HepG2 (cell line): ENCODE data around the gene SDCCAG8. TPM values are rescaled to one million over a fixed set of nuclear protein-coding genes. Genes with fewer than 3 reads are reported as not detected.

Experiments
- EED ChIP-seq: sonication (generic); formaldehyde crosslinking; IDR thresholded peaks from 2 replicates; pipeline ENCODE4 v1.5.0; 2020; ENCODE audit warnings: mild to moderate bottlenecking, missing genetic modification reagents
- ELF3 ChIP-seq: IDR thresholded peaks from 2 replicates; pipeline ENCODE4 v1.6.1; 2016; ENCODE audit warnings: missing genetic modification reagents, missing compliant biosample characterization
- FIP1L1 ChIP-seq: fragments of 200-400 bp; formaldehyde crosslinking; IDR thresholded peaks from 2 replicates; pipeline ENCODE4 v1.6.1; 2018; ENCODE audit warnings: low read depth, mild to moderate bottlenecking, low read length, moderate library complexity, borderline replicate concordance; ENCODE audit not compliant: insufficient read depth
- GATA4 ChIP-seq: sonication (generic); IDR thresholded peaks from 2 replicates; pipeline ENCODE4 v1.6.1; 2016; ENCODE audit warnings: antibody characterized with exemption, low read depth, borderline replicate concordance
- KLF15 ChIP-seq: sonication (generic); formaldehyde crosslinking; IDR thresholded peaks from 2 replicates; pipeline ENCODE4 v1.8.1; 2023; ENCODE audit warnings: borderline replicate concordance, mild to moderate bottlenecking, inconsistent platforms, missing genetic modification reagents, mixed read lengths
- MTF2 ChIP-seq: sonication (generic); formaldehyde crosslinking; IDR thresholded peaks from 2 replicates; pipeline ENCODE4 v1.5.0; 2020; ENCODE audit warnings: missing genetic modification reagents, borderline replicate concordance
- NCOA2 ChIP-seq: sonication (generic); formaldehyde crosslinking; IDR thresholded peaks from 2 replicates; pipeline ENCODE4 v1.8.0; 2022; ENCODE audit warnings: inconsistent platforms
- SCMH1 ChIP-seq: sonication (generic); formaldehyde crosslinking; IDR thresholded peaks from 2 replicates; pipeline ENCODE4 v1.9.0; 2021; ENCODE audit warnings: missing genetic modification reagents, mild to moderate bottlenecking, borderline replicate concordance
- SOX5 ChIP-seq: IDR thresholded peaks from 2 replicates; pipeline ENCODE4 v1.6.1; 2016; ENCODE audit warnings: borderline replicate concordance
- SP2 ChIP-seq: sonication (generic); formaldehyde crosslinking; IDR thresholded peaks from 2 replicates; pipeline ENCODE4 v1.5.1; 2020; ENCODE audit warnings: mild to moderate bottlenecking, missing genetic modification reagents
- SSRP1 ChIP-seq: IDR thresholded peaks from 2 replicates; pipeline ENCODE4 v1.6.1; 2016; ENCODE audit warnings: control low read depth
- TP53 ChIP-seq: sonication (generic); formaldehyde crosslinking; conservative IDR thresholded peaks from 2 replicates; pipeline ENCODE4 v1.4.0; 2020; ENCODE audit warnings: missing genetic modification reagents
- TRIM22 ChIP-seq: fragments of 450-650 bp; IDR thresholded peaks from 2 replicates; pipeline ENCODE4 v1.6.1; 2017
- ZBTB21 ChIP-seq: sonication (generic); formaldehyde crosslinking; IDR thresholded peaks from 2 replicates; pipeline ENCODE4 v1.4.0; 2020; ENCODE audit warnings: missing genetic modification reagents
- ZBTB7B ChIP-seq: sonication (generic); formaldehyde crosslinking; IDR thresholded peaks from 2 replicates; pipeline ENCODE4 v1.4.0; 2020; ENCODE audit warnings: missing genetic modification reagents
- ZNF432 ChIP-seq: sonication (generic); formaldehyde crosslinking; IDR thresholded peaks from 2 replicates; pipeline ENCODE4 v1.5.0; 2020; ENCODE audit warnings: missing genetic modification reagents, mild to moderate bottlenecking, borderline replicate concordance
- polyA plus RNA-seq, 8 experiments: library from polyadenylated mRNA; depleted of rRNA in 3 of 8; stranded (reverse) in 7 of 8; unstranded in 1 of 8; fragments of >200 nt; fragmentation: Illumina TruSeq in 4 of 8; extraction: Trizol in 4 of 8; gene quantifications; 2 replicates each; pipeline versions ENCODE4 v1.2.1 to v1.2.3, GENCODE V29; 2011 to 2016; ENCODE audit warnings: low read depth in 4 of 8, missing spikeins in 1 of 8, mixed read lengths in 1 of 8; ENCODE audit not compliant: insufficient read depth in 1 of 8
- total RNA-seq, 5 experiments: library from RNA; depleted of rRNA; stranded (reverse); fragments of >200 nt; fragmentation: Illumina TruSeq; extraction: Trizol; gene quantifications; 2 replicates each; pipeline ENCODE4 v1.2.3, GENCODE V29; 2016; ENCODE audit warnings: low read depth in 1 of 5
- TF ChIP-seq, protein P1 (sequence below): sonication (generic); formaldehyde crosslinking; IDR thresholded peaks from 2 replicates; pipeline ENCODE4 v1.4.0; 2020; ENCODE audit warnings: missing genetic modification reagents
- TF ChIP-seq, protein P2 (sequence below): IDR thresholded peaks from 2 replicates; pipeline ENCODE4 v1.6.1; 2016
- TF ChIP-seq, protein P3 (sequence below): sonication (generic); formaldehyde crosslinking; IDR thresholded peaks from 2 replicates; pipeline ENCODE4 v1.4.0; 2020; ENCODE audit warnings: mild to moderate bottlenecking, missing genetic modification reagents
- TF ChIP-seq, protein P4 (sequence below): sonication (generic); formaldehyde crosslinking; IDR thresholded peaks from 2 replicates; pipeline ENCODE4 v1.4.0; 2020; ENCODE audit warnings: missing genetic modification reagents, borderline replicate concordance

The SDCCAG8 gene
- total and polyA plus RNA-seq, 2 of the 13 experiments (the other 11 are each of a cell fraction or from before 2014, with no cell fraction given): 9.5 to 13.4 TPM

- TF ChIP-seq, protein P1, sequence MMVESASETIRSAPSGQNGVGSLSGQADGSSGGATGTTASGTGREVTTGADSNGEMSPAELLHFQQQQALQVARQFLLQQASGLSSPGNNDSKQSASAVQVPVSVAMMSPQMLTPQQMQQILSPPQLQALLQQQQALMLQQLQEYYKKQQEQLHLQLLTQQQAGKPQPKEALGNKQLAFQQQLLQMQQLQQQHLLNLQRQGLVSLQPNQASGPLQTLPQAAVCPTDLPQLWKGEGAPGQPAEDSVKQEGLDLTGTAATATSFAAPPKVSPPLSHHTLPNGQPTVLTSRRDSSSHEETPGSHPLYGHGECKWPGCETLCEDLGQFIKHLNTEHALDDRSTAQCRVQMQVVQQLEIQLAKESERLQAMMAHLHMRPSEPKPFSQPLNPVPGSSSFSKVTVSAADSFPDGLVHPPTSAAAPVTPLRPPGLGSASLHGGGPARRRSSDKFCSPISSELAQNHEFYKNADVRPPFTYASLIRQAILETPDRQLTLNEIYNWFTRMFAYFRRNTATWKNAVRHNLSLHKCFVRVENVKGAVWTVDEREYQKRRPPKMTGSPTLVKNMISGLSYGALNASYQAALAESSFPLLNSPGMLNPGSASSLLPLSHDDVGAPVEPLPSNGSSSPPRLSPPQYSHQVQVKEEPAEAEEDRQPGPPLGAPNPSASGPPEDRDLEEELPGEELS (CRISPR knock-in tag): no peak
- TF ChIP-seq ZBTB7B (CRISPR knock-in tag) (peak; percentile 43; the same call in 1 of the 2 replicates), SCMH1 (CRISPR knock-in tag) (no peak), NCOA2 (CRISPR knock-in tag) (no peak), TRIM22 (no peak), SP2 (CRISPR knock-in tag) (no peak), ELF3 (no peak; the same call in 1 of the 2 replicates), GATA4 (0 out of 2 replicates have a peak, but pooled peaks have one; percentile 26), FIP1L1 (no peak), KLF15 (CRISPR knock-in tag) (no peak), ZBTB21 (CRISPR knock-in tag) (no peak), SOX5 (CRISPR knock-in tag) (peak; percentile 84), SSRP1 (CRISPR knock-in tag) (no peak), TP53 (CRISPR knock-in tag) (no peak), MTF2 (no peak), ZNF432 (CRISPR knock-in tag) (no peak), EED (CRISPR knock-in tag) (no peak)
- TF ChIP-seq, protein P2, sequence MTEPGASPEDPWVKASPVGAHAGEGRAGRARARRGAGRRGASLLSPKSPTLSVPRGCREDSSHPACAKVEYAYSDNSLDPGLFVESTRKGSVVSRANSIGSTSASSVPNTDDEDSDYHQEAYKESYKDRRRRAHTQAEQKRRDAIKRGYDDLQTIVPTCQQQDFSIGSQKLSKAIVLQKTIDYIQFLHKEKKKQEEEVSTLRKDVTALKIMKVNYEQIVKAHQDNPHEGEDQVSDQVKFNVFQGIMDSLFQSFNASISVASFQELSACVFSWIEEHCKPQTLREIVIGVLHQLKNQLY (CRISPR knock-in tag): no peak
- TF ChIP-seq, protein P3, sequence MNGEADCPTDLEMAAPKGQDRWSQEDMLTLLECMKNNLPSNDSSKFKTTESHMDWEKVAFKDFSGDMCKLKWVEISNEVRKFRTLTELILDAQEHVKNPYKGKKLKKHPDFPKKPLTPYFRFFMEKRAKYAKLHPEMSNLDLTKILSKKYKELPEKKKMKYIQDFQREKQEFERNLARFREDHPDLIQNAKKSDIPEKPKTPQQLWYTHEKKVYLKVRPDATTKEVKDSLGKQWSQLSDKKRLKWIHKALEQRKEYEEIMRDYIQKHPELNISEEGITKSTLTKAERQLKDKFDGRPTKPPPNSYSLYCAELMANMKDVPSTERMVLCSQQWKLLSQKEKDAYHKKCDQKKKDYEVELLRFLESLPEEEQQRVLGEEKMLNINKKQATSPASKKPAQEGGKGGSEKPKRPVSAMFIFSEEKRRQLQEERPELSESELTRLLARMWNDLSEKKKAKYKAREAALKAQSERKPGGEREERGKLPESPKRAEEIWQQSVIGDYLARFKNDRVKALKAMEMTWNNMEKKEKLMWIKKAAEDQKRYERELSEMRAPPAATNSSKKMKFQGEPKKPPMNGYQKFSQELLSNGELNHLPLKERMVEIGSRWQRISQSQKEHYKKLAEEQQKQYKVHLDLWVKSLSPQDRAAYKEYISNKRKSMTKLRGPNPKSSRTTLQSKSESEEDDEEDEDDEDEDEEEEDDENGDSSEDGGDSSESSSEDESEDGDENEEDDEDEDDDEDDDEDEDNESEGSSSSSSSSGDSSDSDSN (CRISPR knock-in tag): peak; percentile 81
- TF ChIP-seq, protein P4, sequence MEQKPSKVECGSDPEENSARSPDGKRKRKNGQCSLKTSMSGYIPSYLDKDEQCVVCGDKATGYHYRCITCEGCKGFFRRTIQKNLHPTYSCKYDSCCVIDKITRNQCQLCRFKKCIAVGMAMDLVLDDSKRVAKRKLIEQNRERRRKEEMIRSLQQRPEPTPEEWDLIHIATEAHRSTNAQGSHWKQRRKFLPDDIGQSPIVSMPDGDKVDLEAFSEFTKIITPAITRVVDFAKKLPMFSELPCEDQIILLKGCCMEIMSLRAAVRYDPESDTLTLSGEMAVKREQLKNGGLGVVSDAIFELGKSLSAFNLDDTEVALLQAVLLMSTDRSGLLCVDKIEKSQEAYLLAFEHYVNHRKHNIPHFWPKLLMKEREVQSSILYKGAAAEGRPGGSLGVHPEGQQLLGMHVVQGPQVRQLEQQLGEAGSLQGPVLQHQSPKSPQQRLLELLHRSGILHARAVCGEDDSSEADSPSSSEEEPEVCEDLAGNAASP: no peak; the same call in 1 of the 2 replicates
Observed at GRCh38 chr1:243254927-243255790, 682 bp upstream of the SDCCAG8 start, which contains the start of gene CEP170 (continued).
